Measurements from ENCODE around the gene TSC22D2. TPM values are rescaled to one million over a fixed set of nuclear protein-coding genes. Genes with fewer than 3 reads are reported as not detected.

TSC22D2 gene
- total and polyA plus RNA-seq, 2 donors (not counting 3 experiments of a cell fraction or from before 2014, with no cell fraction given), result 7.6 to 43.9 TPM

GRCh38 chr3:150461399-150461798 is 53.3 kb downstream of the TSC22D2 start:
- POLR2A ChIA-PET, result no interaction called here
- H3K4me1 ChIP-seq (ENCODE audit: control insufficient read depth, extremely low read depth, insufficient read depth, low read length), result no peaks in the 10 kb centered on the region
- no TSS peak for BruUV-seq (replicated peaks)
- FAIRE-seq (no peak), DNase-seq (ENCODE audit: low read depth, low spot score) (no peak)
- no peak overlapping the region for H3K9ac ChIP-seq (replicated peaks; ENCODE audit: extremely low read depth, insufficient read depth, low read length)
- no peak overlapping the region for H3K4me3 ChIP-seq (replicated peaks in 1 of 3; ENCODE audit: insufficient read depth in 1 of 3, low read depth in 1 of 3, low read length in 3 of 3)
- no peak overlapping the region for H3K27ac ChIP-seq (ENCODE audit: insufficient read depth, low read depth, low read length)
- intact Hi-C loops (cut with micrococcal nuclease), result no loop called here
- H3K79me2 ChIP-seq (ENCODE audit: control insufficient read depth, insufficient read depth, low read length), result peaks cover 5% of the 10 kb centered on the region
- H3K36me3 ChIP-seq (ENCODE audit: control insufficient read depth in 2 of 2, extremely low read depth in 1 of 2, insufficient read depth in 2 of 2, low read length in 2 of 2), result peaks cover 7 to 8% of the 10 kb centered on the region in 2 experiments
- no peak overlapping the region for H3K4me2 ChIP-seq (ENCODE audit: insufficient read depth, low read length)
- no peaks in the 10 kb centered on the region for H4K20me1 ChIP-seq (replicated peaks; ENCODE audit: control insufficient read depth, extremely low read depth, insufficient read depth, low read length)
- CTCF ChIA-PET, result interaction anchor here (0.9 to 1.9 kb wide), 6 partner anchors 8 to 234 kb away, joined by 3 to 6 read pairs (median 3); no protein-coding TSS in a partner anchor
- no peaks in the 10 kb centered on the region for H3K27me3 ChIP-seq (ENCODE audit: control insufficient read depth in 2 of 2, insufficient read depth in 2 of 2, low read length in 2 of 2)
- no peaks in the 10 kb centered on the region for H3K9me1 ChIP-seq (replicated peaks; ENCODE audit: control insufficient read depth, extremely low read depth, insufficient read depth, low read length)
- no peak for TF ChIP-seq JUN (IDR thresholded peaks at IDR 0.05; ENCODE audit: borderline replicate concordance, insufficient read depth, insufficient read length, low read depth)
- no peak for TF ChIP-seq GATA2 (IDR thresholded peaks at IDR 0.05; ENCODE audit: insufficient read depth, insufficient read length, low read depth, low read length)
- H2AFZ ChIP-seq (ENCODE audit: low read depth, low read length), result no peak overlapping the region
- dilution Hi-C loops (cut with MboI; ENCODE audit: extremely low pct_ligation_motif_present, low sequenced_read_pairs), result no loop called here
- H3K9me3 ChIP-seq (replicated peaks; ENCODE audit: control insufficient read depth, insufficient read depth, low read length), result no peaks in the 10 kb centered on the region

DNA sequence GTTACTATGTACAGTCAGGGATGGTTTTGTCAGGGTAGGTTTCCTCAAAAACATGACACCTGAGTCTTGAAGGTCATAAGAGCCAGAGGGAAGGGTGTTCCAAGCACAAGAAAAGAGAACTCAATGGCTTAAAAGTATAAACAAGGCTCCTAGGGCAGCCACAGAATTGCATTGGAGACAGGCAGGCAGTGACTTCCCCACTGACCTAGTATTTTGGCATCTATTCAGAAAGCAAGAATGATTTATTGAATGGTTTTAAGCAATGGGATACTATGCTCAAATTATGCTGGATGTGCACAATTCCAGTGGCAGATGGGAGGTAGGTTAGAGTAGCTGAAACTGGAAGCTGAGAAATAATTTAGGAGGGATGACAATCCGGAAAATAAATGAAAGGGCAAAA is 54.0 kb downstream of the TSC22D2 start:
- DNase-seq (ENCODE audit: low read depth, low spot score) (no peak), FAIRE-seq (no peak)
- H4K20me1 ChIP-seq (replicated peaks; ENCODE audit: control insufficient read depth, extremely low read depth, insufficient read depth, low read length), result no peaks in the 10 kb centered on the region
- BruUV-seq (replicated peaks), result no TSS peak
- peaks cover 7 to 8% of the 10 kb centered on the region in 2 experiments for H3K36me3 ChIP-seq (ENCODE audit: control insufficient read depth in 2 of 2, extremely low read depth in 1 of 2, insufficient read depth in 2 of 2, low read length in 2 of 2)
- no peak overlapping the region for H2AFZ ChIP-seq (ENCODE audit: low read depth, low read length)
- H3K4me2 ChIP-seq (ENCODE audit: insufficient read depth, low read length), result no peak overlapping the region
- intact Hi-C loops (cut with micrococcal nuclease), result no loop called here
- peaks cover 3% of the 10 kb centered on the region for H3K79me2 ChIP-seq (ENCODE audit: control insufficient read depth, insufficient read depth, low read length)
- no peak overlapping the region for H3K27ac ChIP-seq (ENCODE audit: insufficient read depth, low read depth, low read length)
- no peak overlapping the region for H3K9ac ChIP-seq (replicated peaks; ENCODE audit: extremely low read depth, insufficient read depth, low read length)
- H3K9me1 ChIP-seq (replicated peaks; ENCODE audit: control insufficient read depth, extremely low read depth, insufficient read depth, low read length), result no peaks in the 10 kb centered on the region
- dilution Hi-C loops (cut with MboI; ENCODE audit: extremely low pct_ligation_motif_present, low sequenced_read_pairs), result no loop called here
- H3K9me3 ChIP-seq (replicated peaks; ENCODE audit: control insufficient read depth, insufficient read depth, low read length), result no peaks in the 10 kb centered on the region
- no peak overlapping the region for H3K4me3 ChIP-seq (replicated peaks in 1 of 3; ENCODE audit: insufficient read depth in 1 of 3, low read depth in 1 of 3, low read length in 3 of 3)
- TF ChIP-seq POLR2A (IDR thresholded peaks at IDR 0.05; ENCODE audit: low read depth, low read length), result no peak
- TF ChIP-seq MYC (IDR thresholded peaks at IDR 0.05; ENCODE audit: low read depth, low read length), result no peak
- no peak for TF ChIP-seq POLR2AphosphoS5 (IDR thresholded peaks at IDR 0.05; ENCODE audit: insufficient read depth, low read depth, low read length)
- no peak for TF ChIP-seq EZH2 (IDR thresholded peaks at IDR 0.05; ENCODE audit: borderline replicate concordance, low read depth, low read length, severe bottlenecking)
- no peak for TF ChIP-seq FOS (IDR thresholded peaks at IDR 0.05; ENCODE audit: borderline replicate concordance, insufficient read depth, low read length)
- no peak for TF ChIP-seq JUN (IDR thresholded peaks at IDR 0.05; ENCODE audit: borderline replicate concordance, insufficient read depth, insufficient read length, low read depth)
- TF ChIP-seq, protein P1, sequence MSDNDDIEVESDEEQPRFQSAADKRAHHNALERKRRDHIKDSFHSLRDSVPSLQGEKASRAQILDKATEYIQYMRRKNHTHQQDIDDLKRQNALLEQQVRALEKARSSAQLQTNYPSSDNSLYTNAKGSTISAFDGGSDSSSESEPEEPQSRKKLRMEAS (IDR thresholded peaks at IDR 0.05; ENCODE audit: insufficient read depth, insufficient read length), result no peak
- no peak for TF ChIP-seq GATA2 (IDR thresholded peaks at IDR 0.05; ENCODE audit: insufficient read depth, insufficient read length, low read depth, low read length)
- TF ChIP-seq, protein P2, sequence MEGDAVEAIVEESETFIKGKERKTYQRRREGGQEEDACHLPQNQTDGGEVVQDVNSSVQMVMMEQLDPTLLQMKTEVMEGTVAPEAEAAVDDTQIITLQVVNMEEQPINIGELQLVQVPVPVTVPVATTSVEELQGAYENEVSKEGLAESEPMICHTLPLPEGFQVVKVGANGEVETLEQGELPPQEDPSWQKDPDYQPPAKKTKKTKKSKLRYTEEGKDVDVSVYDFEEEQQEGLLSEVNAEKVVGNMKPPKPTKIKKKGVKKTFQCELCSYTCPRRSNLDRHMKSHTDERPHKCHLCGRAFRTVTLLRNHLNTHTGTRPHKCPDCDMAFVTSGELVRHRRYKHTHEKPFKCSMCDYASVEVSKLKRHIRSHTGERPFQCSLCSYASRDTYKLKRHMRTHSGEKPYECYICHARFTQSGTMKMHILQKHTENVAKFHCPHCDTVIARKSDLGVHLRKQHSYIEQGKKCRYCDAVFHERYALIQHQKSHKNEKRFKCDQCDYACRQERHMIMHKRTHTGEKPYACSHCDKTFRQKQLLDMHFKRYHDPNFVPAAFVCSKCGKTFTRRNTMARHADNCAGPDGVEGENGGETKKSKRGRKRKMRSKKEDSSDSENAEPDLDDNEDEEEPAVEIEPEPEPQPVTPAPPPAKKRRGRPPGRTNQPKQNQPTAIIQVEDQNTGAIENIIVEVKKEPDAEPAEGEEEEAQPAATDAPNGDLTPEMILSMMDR (IDR thresholded peaks at IDR 0.05; ENCODE audit: extremely low read depth in 1 of 2, insufficient read depth in 1 of 2, low read depth in 1 of 2, low read length in 2 of 2), result no peak
- H3K4me1 ChIP-seq (ENCODE audit: control insufficient read depth, extremely low read depth, insufficient read depth, low read length), result no peaks in the 10 kb centered on the region
- ChIA-PET POLR2A (no interaction called here), CTCF (interaction anchor here (0.9 to 1.9 kb wide), 6 partner anchors 8 to 235 kb away, joined by 3 to 6 read pairs (median 3); no protein-coding TSS in a partner anchor)
- no peaks in the 10 kb centered on the region for H3K27me3 ChIP-seq (ENCODE audit: control insufficient read depth in 2 of 2, insufficient read depth in 2 of 2, low read length in 2 of 2)

All from endothelial cell of umbilical vein (primary cell).